ENCODE data around the gene NDUFV3. TPM values are rescaled to one million over a fixed set of nuclear protein-coding genes. Genes with fewer than 3 reads are reported as not detected.
A peak's percentile ranks its signal among the peaks of the same experiment; 100 is the strongest.

NDUFV3 gene
- total RNA-seq, 1 experiment from 2014 or later = 10.7 TPM

GRCh38 chr21:42860345-42860744 lies 32.8 kb upstream of the NDUFV3 start:
- Histone ChIP-seq H2AFZ (ENCODE audit: low read length) (no peak overlapping the region), H3K4me1 (ENCODE audit: low read length) (no peaks in the 10 kb centered on the region), H3K4me2 (ENCODE audit: low read depth, low read length, poor library complexity, severe bottlenecking) (no peak overlapping the region), H3K4me3 (ENCODE audit: low read length) (no peak overlapping the region), H4K20me1 (ENCODE audit: insufficient read depth, low read depth, low read length) (peaks cover 57% of the 10 kb centered on the region), H3K9ac (ENCODE audit: low read length) (no peak overlapping the region), H3K36me3 (ENCODE audit: insufficient read depth, low read length) (peaks cover 14% of the 10 kb centered on the region; the same call in 1 of the 2 replicates), H3K9me3 (ENCODE audit: low read length) (no peaks in the 10 kb centered on the region), H3K79me2 (ENCODE audit: low read length) (peaks cover 58% of the 10 kb centered on the region), H3K9me2 (replicated peaks; ENCODE audit: insufficient read depth, low read length) (no peaks in the 10 kb centered on the region), H3K27ac (ENCODE audit: low read length) (no peak overlapping the region), H3K27me3 (ENCODE audit: low read length) (no peaks in the 10 kb centered on the region)
- DNase-seq = no peak

- Histone ChIP-seq H3K27ac (ENCODE audit: low read length) (no peak overlapping the region), H4K20me1 (ENCODE audit: insufficient read depth, low read depth, low read length) (peaks cover 56% of the 10 kb centered on the region), H3K9ac (ENCODE audit: low read length) (no peak overlapping the region), H2AFZ (ENCODE audit: low read length) (no peak overlapping the region), H3K27me3 (ENCODE audit: low read length) (no peaks in the 10 kb centered on the region), H3K9me3 (ENCODE audit: low read length) (no peaks in the 10 kb centered on the region), H3K4me3 (ENCODE audit: low read length) (no peak overlapping the region), H3K4me2 (ENCODE audit: low read depth, low read length, poor library complexity, severe bottlenecking) (no peak overlapping the region), H3K79me2 (ENCODE audit: low read length) (peaks cover 68% of the 10 kb centered on the region), H3K36me3 (ENCODE audit: insufficient read depth, low read length) (peaks cover 12% of the 10 kb centered on the region; the same call in 1 of the 2 replicates), H3K9me2 (replicated peaks; ENCODE audit: insufficient read depth, low read length) (no peaks in the 10 kb centered on the region), H3K4me1 (ENCODE audit: low read length) (no peaks in the 10 kb centered on the region)
- DNase-seq = no peak
Measured at GRCh38 chr21:42861311-42861847, 31.7 kb upstream of the NDUFV3 start.

GRCh38 chr21:42861848-42862400 lies 31.2 kb upstream of the NDUFV3 start:
- Histone ChIP-seq H3K27ac (ENCODE audit: low read length) (no peak overlapping the region), H3K27me3 (ENCODE audit: low read length) (no peaks in the 10 kb centered on the region), H3K36me3 (ENCODE audit: insufficient read depth, low read length) (peaks cover 12% of the 10 kb centered on the region; the same call in 1 of the 2 replicates), H2AFZ (ENCODE audit: low read length) (no peak overlapping the region), H3K9me2 (replicated peaks; ENCODE audit: insufficient read depth, low read length) (no peaks in the 10 kb centered on the region), H3K4me1 (ENCODE audit: low read length) (no peaks in the 10 kb centered on the region), H3K9me3 (ENCODE audit: low read length) (no peaks in the 10 kb centered on the region), H4K20me1 (ENCODE audit: insufficient read depth, low read depth, low read length) (peaks cover 55% of the 10 kb centered on the region), H3K4me3 (ENCODE audit: low read length) (no peak overlapping the region), H3K79me2 (ENCODE audit: low read length) (peaks cover 71% of the 10 kb centered on the region), H3K4me2 (ENCODE audit: low read depth, low read length, poor library complexity, severe bottlenecking) (no peak overlapping the region), H3K9ac (ENCODE audit: low read length) (no peak overlapping the region)
- no peak for DNase-seq

GRCh38 chr21:42862774-42863503 lies 30.2 kb upstream of the NDUFV3 start:
- H3K27ac ChIP-seq (ENCODE audit: low read length) = no peak overlapping the region
- no peak overlapping the region for H2AFZ ChIP-seq (ENCODE audit: low read length)
- no peaks in the 10 kb centered on the region for H3K27me3 ChIP-seq (ENCODE audit: low read length)
- H3K4me1 ChIP-seq (ENCODE audit: low read length) = no peaks in the 10 kb centered on the region
- H3K9ac ChIP-seq (ENCODE audit: low read length) = no peak overlapping the region
- H3K9me2 ChIP-seq (replicated peaks; ENCODE audit: insufficient read depth, low read length) = no peaks in the 10 kb centered on the region
- H3K4me3 ChIP-seq (ENCODE audit: low read length) = no peak overlapping the region
- DNase-seq = peak; percentile 56
- peaks cover 8% of the 10 kb centered on the region; the same call in 1 of the 2 replicates for H3K36me3 ChIP-seq (ENCODE audit: insufficient read depth, low read length)
- no peak overlapping the region for H3K4me2 ChIP-seq (ENCODE audit: low read depth, low read length, poor library complexity, severe bottlenecking)
- H3K79me2 ChIP-seq (ENCODE audit: low read length) = peaks cover 73% of the 10 kb centered on the region
- no peaks in the 10 kb centered on the region for H3K9me3 ChIP-seq (ENCODE audit: low read length)
- peaks cover 52% of the 10 kb centered on the region for H4K20me1 ChIP-seq (ENCODE audit: insufficient read depth, low read depth, low read length)

GRCh38 chr21:42863504-42863870 lies 29.6 kb upstream of the NDUFV3 start:
- Histone ChIP-seq H3K9me2 (replicated peaks; ENCODE audit: insufficient read depth, low read length) (no peaks in the 10 kb centered on the region), H3K36me3 (ENCODE audit: insufficient read depth, low read length) (peaks cover 14% of the 10 kb centered on the region), H3K79me2 (ENCODE audit: low read length) (peaks cover 73% of the 10 kb centered on the region), H2AFZ (ENCODE audit: low read length) (no peak overlapping the region), H3K4me1 (ENCODE audit: low read length) (no peaks in the 10 kb centered on the region), H3K27me3 (ENCODE audit: low read length) (no peaks in the 10 kb centered on the region), H3K9me3 (ENCODE audit: low read length) (no peaks in the 10 kb centered on the region), H3K9ac (ENCODE audit: low read length) (no peak overlapping the region), H3K27ac (ENCODE audit: low read length) (no peak overlapping the region), H3K4me3 (ENCODE audit: low read length) (no peak overlapping the region), H3K4me2 (ENCODE audit: low read depth, low read length, poor library complexity, severe bottlenecking) (no peak overlapping the region), H4K20me1 (ENCODE audit: insufficient read depth, low read depth, low read length) (peaks cover 52% of the 10 kb centered on the region)
- DNase-seq = no peak

- no peaks in the 10 kb centered on the region for H3K27me3 ChIP-seq (ENCODE audit: low read length)
- peaks cover 22% of the 10 kb centered on the region for H3K36me3 ChIP-seq (ENCODE audit: insufficient read depth, low read length)
- H3K79me2 ChIP-seq (ENCODE audit: low read length) = peaks cover 78% of the 10 kb centered on the region
Measured at GRCh38 chr21:42864286-42864685, 28.8 kb upstream of the NDUFV3 start.

GRCh38 chr21:42864815-42865775 lies 28.0 kb upstream of the NDUFV3 start:
- Histone ChIP-seq H2AFZ (ENCODE audit: low read length) (no peak overlapping the region), H3K27ac (ENCODE audit: low read length) (no peak overlapping the region), H3K9ac (ENCODE audit: low read length) (no peak overlapping the region), H3K79me2 (ENCODE audit: low read length) (peaks cover 81% of the 10 kb centered on the region), H3K4me2 (ENCODE audit: low read depth, low read length, poor library complexity, severe bottlenecking) (no peak overlapping the region), H4K20me1 (ENCODE audit: insufficient read depth, low read depth, low read length) (peaks cover 51% of the 10 kb centered on the region), H3K4me3 (ENCODE audit: low read length) (no peak overlapping the region), H3K9me2 (replicated peaks; ENCODE audit: insufficient read depth, low read length) (no peaks in the 10 kb centered on the region), H3K9me3 (ENCODE audit: low read length) (no peaks in the 10 kb centered on the region), H3K36me3 (ENCODE audit: insufficient read depth, low read length) (peaks cover 26% of the 10 kb centered on the region), H3K4me1 (ENCODE audit: low read length) (no peaks in the 10 kb centered on the region), H3K27me3 (ENCODE audit: low read length) (no peaks in the 10 kb centered on the region)
- DNase-seq = no peak

More at GRCh38 chr21:42864286-42864685, 28.8 kb upstream of the NDUFV3 start:
- no peak overlapping the region for H3K27ac ChIP-seq (ENCODE audit: low read length)
- H3K4me3 ChIP-seq (ENCODE audit: low read length) = no peak overlapping the region
- no peak for DNase-seq
- H3K9me2 ChIP-seq (replicated peaks; ENCODE audit: insufficient read depth, low read length) = no peaks in the 10 kb centered on the region
- H3K4me1 ChIP-seq (ENCODE audit: low read length) = no peaks in the 10 kb centered on the region
- H3K4me2 ChIP-seq (ENCODE audit: low read depth, low read length, poor library complexity, severe bottlenecking) = no peak overlapping the region
- H3K9me3 ChIP-seq (ENCODE audit: low read length) = no peaks in the 10 kb centered on the region
- H4K20me1 ChIP-seq (ENCODE audit: insufficient read depth, low read depth, low read length) = peaks cover 53% of the 10 kb centered on the region
- no peak overlapping the region for H3K9ac ChIP-seq (ENCODE audit: low read length)
- no peak overlapping the region for H2AFZ ChIP-seq (ENCODE audit: low read length)

- Histone ChIP-seq H3K36me3 (ENCODE audit: insufficient read depth, low read length) (peaks cover 23% of the 10 kb centered on the region), H3K4me1 (ENCODE audit: low read length) (no peaks in the 10 kb centered on the region), H3K27me3 (ENCODE audit: low read length) (no peaks in the 10 kb centered on the region), H4K20me1 (ENCODE audit: insufficient read depth, low read depth, low read length) (peaks cover 44% of the 10 kb centered on the region), H3K9me3 (ENCODE audit: low read length) (no peaks in the 10 kb centered on the region), H3K4me2 (ENCODE audit: low read depth, low read length, poor library complexity, severe bottlenecking) (no peak overlapping the region), H3K4me3 (ENCODE audit: low read length) (no peak overlapping the region), H3K9ac (ENCODE audit: low read length) (no peak overlapping the region), H2AFZ (ENCODE audit: low read length) (no peak overlapping the region), H3K9me2 (replicated peaks; ENCODE audit: insufficient read depth, low read length) (no peaks in the 10 kb centered on the region), H3K79me2 (ENCODE audit: low read length) (peaks cover 79% of the 10 kb centered on the region), H3K27ac (ENCODE audit: low read length) (no peak overlapping the region)
- no peak for DNase-seq
Measured at GRCh38 chr21:42865776-42866160, 27.3 kb upstream of the NDUFV3 start.
